Measurements from ENCODE around the gene RAPGEF2. TPM values are rescaled to one million over a fixed set of nuclear protein-coding genes. Genes with fewer than 3 reads are reported as not detected.
"Not testable (repeated sequence)": the region's sequence is repeated elsewhere in the genome, so short reads cannot be mapped to it uniquely, and the experiment has no call there.

The RAPGEF2 gene
- total RNA-seq, 1 donor from 2014 or later, result 46.7 TPM

GRCh38 chr4:159090255-159090654 lies 12.6 kb upstream of the RAPGEF2 start:
- H3K9me3 Mint-ChIP-seq, result peaks cover 7% of the 10 kb centered on the region
- no peaks in the 10 kb centered on the region for H3K36me3 Mint-ChIP-seq
- DNase-seq (ENCODE audit: low spot score in 2 of 2, unreplicated experiment in 2 of 2), result no peak
- TF ChIP-seq CTCF (IDR thresholded peaks at IDR 0.05; ENCODE audit: unreplicated experiment), result no peak
- no peak overlapping the region for H3K4me3 Mint-ChIP-seq
- H3K27me3 Mint-ChIP-seq (ENCODE audit: low read depth), result no peaks in the 10 kb centered on the region
- no peaks in the 10 kb centered on the region for H3K4me1 Mint-ChIP-seq
- H3K27ac Mint-ChIP-seq, result no peak overlapping the region

GRCh38 chr4:159094156-159094555 lies 8.7 kb upstream of the RAPGEF2 start:
- not testable (repeated sequence) for H3K4me3 Mint-ChIP-seq; H3K9me3 Mint-ChIP-seq; H3K27me3 Mint-ChIP-seq (ENCODE audit: low read depth); DNase-seq (ENCODE audit: low spot score in 2 of 2, unreplicated experiment in 2 of 2); H3K27ac Mint-ChIP-seq; H3K36me3 Mint-ChIP-seq
- H3K4me1 Mint-ChIP-seq, result peaks cover 13% of the 10 kb centered on the region

- peaks cover 13% of the 10 kb centered on the region for H3K4me1 Mint-ChIP-seq
Observed at GRCh38 chr4:159096434-159096833, 6.4 kb upstream of the RAPGEF2 start.

GRCh38 chr4:159097144-159097543 lies 5.7 kb upstream of the RAPGEF2 start:
- no peak for DNase-seq (ENCODE audit: low spot score in 2 of 2, unreplicated experiment in 2 of 2)
- no peaks in the 10 kb centered on the region for H3K36me3 Mint-ChIP-seq
- peaks cover 4% of the 10 kb centered on the region for H3K27me3 Mint-ChIP-seq (ENCODE audit: low read depth)
- H3K4me3 Mint-ChIP-seq, result no peak overlapping the region
- peaks cover 17% of the 10 kb centered on the region for H3K4me1 Mint-ChIP-seq
- H3K9me3 Mint-ChIP-seq, result no peaks in the 10 kb centered on the region
- H3K27ac Mint-ChIP-seq, result no peak overlapping the region
- no peak for TF ChIP-seq CTCF (IDR thresholded peaks at IDR 0.05; ENCODE audit: unreplicated experiment)

More at GRCh38 chr4:159096434-159096833, 6.4 kb upstream of the RAPGEF2 start:
- H3K36me3 Mint-ChIP-seq, result no peaks in the 10 kb centered on the region
- TF ChIP-seq CTCF (IDR thresholded peaks at IDR 0.05; ENCODE audit: unreplicated experiment), result no peak
- no peak for DNase-seq (ENCODE audit: low spot score in 2 of 2, unreplicated experiment in 2 of 2)
- H3K27ac Mint-ChIP-seq, result no peak overlapping the region
- no peak overlapping the region for H3K4me3 Mint-ChIP-seq
- H3K9me3 Mint-ChIP-seq, result peaks cover 4% of the 10 kb centered on the region
- no peaks in the 10 kb centered on the region for H3K27me3 Mint-ChIP-seq (ENCODE audit: low read depth)

GRCh38 chr4:159097785-159098184 lies 5.1 kb upstream of the RAPGEF2 start:
- Mint-ChIP-seq H3K27ac (peak overlapping the region; percentile 36), H3K4me3 (no peak overlapping the region), H3K27me3 (ENCODE audit: low read depth) (peaks cover 5% of the 10 kb centered on the region), H3K9me3 (no peaks in the 10 kb centered on the region), H3K36me3 (no peaks in the 10 kb centered on the region), H3K4me1 (peaks cover 19% of the 10 kb centered on the region)
- DNase-seq (ENCODE audit: low spot score in 2 of 2, unreplicated experiment in 2 of 2), result no peak
- no peak for TF ChIP-seq CTCF (IDR thresholded peaks at IDR 0.05; ENCODE audit: unreplicated experiment)

GRCh38 chr4:159098482-159099127 lies 4.3 kb upstream of the RAPGEF2 start:
- TF ChIP-seq CTCF (IDR thresholded peaks at IDR 0.05; ENCODE audit: unreplicated experiment), result no peak
- H3K36me3 Mint-ChIP-seq, result no peaks in the 10 kb centered on the region
- no peaks in the 10 kb centered on the region for H3K9me3 Mint-ChIP-seq
- H3K27ac Mint-ChIP-seq, result no peak overlapping the region
- DNase-seq (ENCODE audit: low spot score in 2 of 2, unreplicated experiment in 2 of 2), result no peak
- peaks cover 5% of the 10 kb centered on the region for H3K27me3 Mint-ChIP-seq (ENCODE audit: low read depth)
- peaks cover 19% of the 10 kb centered on the region for H3K4me1 Mint-ChIP-seq
- H3K4me3 Mint-ChIP-seq, result no peak overlapping the region

Data from mesothelial cell of epicardium (in vitro differentiated cells).